Thoracic aorta (tissue), 2 donors: ENCODE results near the gene DMRT2. TPM values are rescaled to one million over a fixed set of nuclear protein-coding genes. Genes with fewer than 3 reads are reported as not detected.
A peak's percentile ranks its signal among the peaks of the same experiment; 100 is the strongest.

ENCODE experiments used
- ATAC-seq: fragments of 150-250 bp; one replicate; pipeline ENCODE4 v1.8.0; 2017; ENCODE audit warnings: low read depth; ENCODE audit not compliant: insufficient number of reproducible peaks, low FRiP score
- DNase-seq: peaks from one replicate; pipeline ENCODE4 v3.0.0-alpha.2; 2020; ENCODE audit warnings: low spot score
- H3K27ac ChIP-seq, 2 donors: fragments of 200-600 bp; sonication (generic); 1 replicate in 1 of 2; 2 replicates in 1 of 2; pipeline ENCODE4 v1.5.1; 2016; ENCODE audit warnings: mild to moderate bottlenecking in 2 of 2, moderate library complexity in 2 of 2
- H3K27me3 ChIP-seq: fragments of 200-600 bp; sonication (generic); replicated peaks from 2 replicates; pipeline ENCODE4 v1.6.0; 2016; ENCODE audit warnings: mild to moderate bottlenecking; ENCODE audit not compliant: insufficient read depth
- H3K36me3 ChIP-seq: fragments of 200-600 bp; sonication (generic); one replicate; pipeline ENCODE4 v1.5.1; 2016
- H3K4me1 ChIP-seq, 2 donors: fragments of 200-600 bp; sonication (generic); 1 replicate in 1 of 2; 2 replicates in 1 of 2; pipeline versions ENCODE4 v1.5.1 to v1.6.0; 2016; ENCODE audit warnings: low read depth in 2 of 2, mild to moderate bottlenecking in 1 of 2; ENCODE audit not compliant: control insufficient read depth in 1 of 2
- H3K4me3 ChIP-seq: fragments of 200-600 bp; sonication (generic); 2 replicates; pipeline ENCODE4 v1.5.1; 2016; ENCODE audit warnings: mild to moderate bottlenecking
- H3K9me3 ChIP-seq: fragments of 200-600 bp; sonication (generic); 2 replicates; pipeline ENCODE4 v1.5.1; 2016
- total RNA-seq, 2 donors: library from RNA; depleted of rRNA; stranded (reverse); fragments of >200 nt; gene quantifications; one replicate each; pipeline versions ENCODE4 v1.1.0 to v1.2.3, GENCODE V29; 2016
- TF ChIP-seq, protein P1 (sequence below): fragments of 200-600 bp; sonication (generic); IDR thresholded peaks from one replicate; pipeline ENCODE4 v1.5.1; 2019; ENCODE audit warnings: antibody characterized with exemption

Gene DMRT2
- total RNA-seq, 2 donors from 2014 or later = not detected

DNA sequence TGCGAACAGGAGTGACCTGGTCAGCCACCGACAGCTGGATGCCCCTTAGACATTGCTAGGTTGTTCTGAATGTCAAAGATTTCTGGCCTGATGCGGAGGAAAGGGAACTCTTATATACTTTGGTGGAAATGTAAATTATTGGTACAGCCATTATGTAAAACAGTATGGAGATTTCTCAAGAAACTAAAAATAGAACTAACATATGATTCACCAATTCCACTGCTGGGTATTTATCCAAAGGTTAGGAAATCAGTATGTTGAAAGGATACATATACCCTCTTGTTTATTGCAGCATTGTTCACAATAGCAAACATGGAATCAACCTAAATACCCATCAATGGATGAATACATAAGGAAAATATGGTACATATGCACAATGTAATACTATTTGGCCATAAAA is 41.9 kb upstream of the DMRT2 start:
- Histone ChIP-seq H3K36me3 (no peaks in the 10 kb centered on the region), H3K27me3 (no peaks in the 10 kb centered on the region), H3K4me1 (peaks cover 0 to 3% of the 10 kb centered on the region in 2 donors), H3K4me3 (no peak overlapping the region), H3K9me3 (no peaks in the 10 kb centered on the region), H3K27ac (no peak overlapping the region)
- TF ChIP-seq, protein P1, sequence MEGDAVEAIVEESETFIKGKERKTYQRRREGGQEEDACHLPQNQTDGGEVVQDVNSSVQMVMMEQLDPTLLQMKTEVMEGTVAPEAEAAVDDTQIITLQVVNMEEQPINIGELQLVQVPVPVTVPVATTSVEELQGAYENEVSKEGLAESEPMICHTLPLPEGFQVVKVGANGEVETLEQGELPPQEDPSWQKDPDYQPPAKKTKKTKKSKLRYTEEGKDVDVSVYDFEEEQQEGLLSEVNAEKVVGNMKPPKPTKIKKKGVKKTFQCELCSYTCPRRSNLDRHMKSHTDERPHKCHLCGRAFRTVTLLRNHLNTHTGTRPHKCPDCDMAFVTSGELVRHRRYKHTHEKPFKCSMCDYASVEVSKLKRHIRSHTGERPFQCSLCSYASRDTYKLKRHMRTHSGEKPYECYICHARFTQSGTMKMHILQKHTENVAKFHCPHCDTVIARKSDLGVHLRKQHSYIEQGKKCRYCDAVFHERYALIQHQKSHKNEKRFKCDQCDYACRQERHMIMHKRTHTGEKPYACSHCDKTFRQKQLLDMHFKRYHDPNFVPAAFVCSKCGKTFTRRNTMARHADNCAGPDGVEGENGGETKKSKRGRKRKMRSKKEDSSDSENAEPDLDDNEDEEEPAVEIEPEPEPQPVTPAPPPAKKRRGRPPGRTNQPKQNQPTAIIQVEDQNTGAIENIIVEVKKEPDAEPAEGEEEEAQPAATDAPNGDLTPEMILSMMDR = no peak
- DNase-seq = no peak
- ATAC-seq = no peak

DNA sequence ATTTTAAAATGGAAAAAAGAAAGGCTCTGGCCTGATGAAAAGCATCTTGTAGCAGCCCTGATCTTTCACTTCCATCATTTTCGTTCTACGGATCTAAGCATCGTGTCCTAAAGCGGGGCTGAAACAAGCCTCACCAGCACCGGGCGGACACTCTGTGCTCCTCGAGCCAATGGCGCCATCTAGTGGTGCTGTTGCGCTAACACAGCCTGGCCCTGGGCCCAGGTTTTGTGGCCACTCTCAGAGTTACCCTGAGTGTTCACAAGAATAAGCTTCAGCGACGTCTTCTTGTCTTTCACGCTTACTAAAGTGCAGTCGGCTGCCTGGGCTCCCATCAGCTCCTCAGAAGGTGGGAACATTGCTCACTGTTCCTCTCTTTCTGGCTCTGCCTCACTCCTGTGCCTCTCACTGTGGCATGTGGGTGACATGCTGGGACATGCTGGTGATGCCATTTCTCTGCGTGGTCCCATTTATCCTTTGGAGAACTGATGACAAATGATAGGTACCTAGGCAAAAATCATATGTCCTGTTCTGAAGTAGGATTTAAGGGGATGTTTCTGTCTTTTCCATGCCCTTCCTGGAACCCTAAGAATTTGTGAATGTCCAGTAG is 41.0 kb upstream of the DMRT2 start:
- TF ChIP-seq, protein P1 = peak; percentile 84
- Histone ChIP-seq H3K27me3 (no peaks in the 10 kb centered on the region), H3K36me3 (no peaks in the 10 kb centered on the region), H3K4me1 (peaks cover 0 to 3% of the 10 kb centered on the region in 2 donors), H3K9me3 (no peaks in the 10 kb centered on the region), H3K27ac (no peak overlapping the region), H3K4me3 (no peak overlapping the region)
- ATAC-seq (no peak), DNase-seq (peak; percentile 33)

DNA sequence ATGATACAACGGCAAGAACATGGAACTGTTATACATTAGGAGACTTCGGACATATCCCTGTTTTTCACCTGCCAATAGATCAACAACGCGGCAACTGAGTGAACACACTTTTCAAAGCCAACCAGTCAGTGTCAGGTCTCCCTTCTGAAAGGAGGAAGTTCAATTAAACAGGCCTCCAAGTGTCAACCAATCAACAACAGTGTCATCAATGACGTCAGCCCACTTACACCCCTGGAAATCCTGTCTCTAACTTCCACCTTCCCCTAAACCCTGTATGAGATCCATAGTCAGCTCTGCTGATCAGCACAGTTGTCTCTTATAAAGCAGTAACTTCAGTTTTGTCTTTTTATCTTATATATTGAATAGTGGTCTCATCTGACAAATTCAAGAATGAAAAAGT is 37.1 kb upstream of the DMRT2 start:
- ATAC-seq (no peak), DNase-seq (no peak)
- H3K9me3 ChIP-seq = no peaks in the 10 kb centered on the region
- TF ChIP-seq, protein P1 = no peak
- H3K4me3 ChIP-seq = no peak overlapping the region
- no peaks in the 10 kb centered on the region for H3K27me3 ChIP-seq
- H3K36me3 ChIP-seq = no peaks in the 10 kb centered on the region
- H3K4me1 ChIP-seq = peaks cover 0 to 3% of the 10 kb centered on the region in 2 donors
- H3K27ac ChIP-seq = no peak overlapping the region

DNA sequence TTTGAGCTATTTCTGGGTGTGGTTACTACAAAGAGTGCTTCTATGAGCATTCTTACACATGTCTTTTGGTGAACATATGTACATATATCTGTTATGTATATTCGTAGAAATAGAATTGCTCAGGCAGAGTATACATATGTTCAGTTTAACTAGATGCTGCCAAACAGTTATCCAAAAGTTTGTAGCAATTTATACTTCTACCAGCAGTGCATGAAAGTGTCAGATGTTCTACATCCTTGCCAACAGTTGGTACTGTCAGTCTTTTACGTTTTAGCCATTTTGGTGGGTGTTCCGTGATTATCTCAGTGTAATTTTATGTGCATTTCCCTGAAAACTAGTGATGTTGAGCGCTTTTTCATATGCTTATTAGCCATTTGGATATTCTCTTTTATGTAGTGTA is 35.9 kb upstream of the DMRT2 start:
- Histone ChIP-seq H3K4me3 (no peak overlapping the region), H3K27ac (no peak overlapping the region), H3K36me3 (no peaks in the 10 kb centered on the region), H3K4me1 (peaks cover 0 to 2% of the 10 kb centered on the region in 2 donors), H3K27me3 (no peaks in the 10 kb centered on the region), H3K9me3 (no peaks in the 10 kb centered on the region)
- TF ChIP-seq, protein P1 = no peak
- DNase-seq (no peak), ATAC-seq (no peak)

DNA sequence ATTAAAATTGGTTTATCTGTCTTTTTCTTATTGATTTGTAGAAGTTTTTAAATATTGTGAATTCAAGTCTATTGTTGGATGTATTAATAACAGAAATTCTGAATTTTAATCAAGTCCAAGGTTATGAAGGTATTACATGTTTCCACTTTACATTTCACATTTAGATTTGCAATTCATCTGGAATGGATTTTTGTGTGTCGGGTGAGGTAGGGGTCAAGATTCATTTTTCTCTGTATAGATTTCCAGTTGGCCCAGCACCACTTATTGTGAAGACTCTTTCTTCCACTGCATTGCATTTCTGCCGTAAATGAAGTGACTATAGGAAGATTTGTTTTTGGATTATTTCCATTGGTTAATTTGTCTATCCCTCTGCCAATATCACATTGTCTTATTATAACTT is 35.5 kb upstream of the DMRT2 start:
- no peak overlapping the region for H3K4me3 ChIP-seq
- H3K27me3 ChIP-seq = no peaks in the 10 kb centered on the region
- no peaks in the 10 kb centered on the region for H3K9me3 ChIP-seq
- ATAC-seq (no peak), DNase-seq (no peak)
- no peaks in the 10 kb centered on the region for H3K4me1 ChIP-seq
- TF ChIP-seq, protein P1 = no peak
- no peaks in the 10 kb centered on the region for H3K36me3 ChIP-seq
- no peak overlapping the region for H3K27ac ChIP-seq
